GM18870 (cell line): ENCODE results near the gene XYLT2.

Experiments
- ATAC-seq: cut with Tn5 transposase; IDR thresholded peaks from one replicate; pipeline ENCODE4 v1.9.1; 2021; ENCODE audit warnings: moderate library complexity; ENCODE audit not compliant: unreplicated experiment

The XYLT2 gene

DNA sequence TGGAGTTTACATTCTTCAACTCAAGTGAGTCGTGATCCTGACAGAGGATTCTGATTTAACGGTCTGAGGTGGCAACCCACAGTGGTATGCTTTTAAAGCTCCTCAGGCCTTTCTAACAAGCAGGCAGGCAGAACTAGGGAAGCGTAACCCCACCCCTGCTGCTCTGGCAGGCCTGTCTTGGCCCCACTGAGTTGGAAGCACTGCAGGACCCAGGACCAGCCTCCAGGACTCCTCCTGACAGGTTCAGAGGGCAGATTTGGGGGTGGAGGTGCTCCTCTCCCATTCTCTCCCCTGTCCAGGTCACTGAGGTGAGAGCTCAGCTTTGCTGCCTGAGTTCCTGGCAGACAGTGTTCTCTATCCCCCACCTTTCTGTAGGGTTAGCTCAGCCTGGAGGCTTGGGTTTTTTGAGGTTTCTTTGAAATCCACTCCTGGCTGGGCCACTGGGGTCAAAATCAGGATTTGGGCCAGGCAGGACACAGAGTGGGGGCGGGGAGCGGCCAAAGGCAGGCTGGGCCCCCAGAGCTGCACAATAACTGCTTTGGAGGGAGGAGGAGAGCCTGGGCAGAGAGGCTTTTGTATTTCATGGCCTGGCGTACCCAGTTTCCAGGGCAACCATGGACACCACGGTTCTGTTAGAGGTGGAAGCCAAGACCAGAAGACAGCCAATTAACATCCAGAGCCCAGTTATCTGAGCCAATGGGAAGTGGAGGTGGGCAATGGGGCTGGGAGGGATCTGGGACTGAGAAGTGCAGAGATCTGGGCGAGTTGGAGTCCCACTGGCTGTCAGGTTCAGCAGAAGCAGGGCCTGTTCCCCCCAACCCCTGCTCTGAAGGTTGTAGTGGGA, 17.5 kb downstream of the XYLT2 start:
- no peak for ATAC-seq

DNA sequence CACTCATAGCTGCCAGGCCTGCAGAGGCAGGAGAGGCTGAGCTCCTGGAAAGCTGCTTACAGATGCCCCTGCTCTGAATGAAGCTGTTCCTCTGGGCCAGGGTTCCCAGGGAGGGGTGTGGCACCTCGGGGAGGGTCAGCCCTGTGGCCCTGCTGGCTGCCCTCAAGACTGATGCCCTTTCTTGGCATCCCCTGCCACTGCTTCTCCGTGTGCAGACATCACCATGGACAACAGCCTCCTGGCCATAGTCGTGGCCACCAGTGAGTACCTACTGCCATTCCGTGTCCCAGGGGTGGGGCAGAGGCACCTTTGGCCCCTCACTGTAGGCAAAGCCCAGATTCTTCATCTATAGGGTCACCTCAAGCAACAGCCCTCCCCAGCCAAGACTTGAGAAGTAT, 18.1 kb downstream of the XYLT2 start:
- no peak for ATAC-seq

DNA sequence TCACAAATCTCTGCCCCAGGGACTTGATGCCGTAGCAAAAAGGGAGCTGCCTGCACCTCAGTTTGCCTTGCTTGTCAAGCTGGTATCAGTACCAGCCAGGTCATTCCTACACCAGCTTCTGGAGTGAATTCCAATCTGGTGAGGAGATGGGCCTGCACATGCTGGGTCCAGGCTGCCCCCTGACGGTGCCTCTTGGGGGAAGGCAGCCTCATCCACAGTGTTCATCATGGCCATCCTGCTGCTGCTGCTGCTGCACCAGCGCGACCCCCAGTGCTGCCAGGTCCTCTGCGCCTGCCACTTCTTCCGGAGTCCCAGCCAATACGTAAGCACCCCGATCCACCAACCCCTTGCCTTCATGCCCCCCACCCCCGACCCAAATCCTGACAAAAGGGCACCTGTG, 18.8 kb downstream of the XYLT2 start:
- ATAC-seq, result no peak

DNA sequence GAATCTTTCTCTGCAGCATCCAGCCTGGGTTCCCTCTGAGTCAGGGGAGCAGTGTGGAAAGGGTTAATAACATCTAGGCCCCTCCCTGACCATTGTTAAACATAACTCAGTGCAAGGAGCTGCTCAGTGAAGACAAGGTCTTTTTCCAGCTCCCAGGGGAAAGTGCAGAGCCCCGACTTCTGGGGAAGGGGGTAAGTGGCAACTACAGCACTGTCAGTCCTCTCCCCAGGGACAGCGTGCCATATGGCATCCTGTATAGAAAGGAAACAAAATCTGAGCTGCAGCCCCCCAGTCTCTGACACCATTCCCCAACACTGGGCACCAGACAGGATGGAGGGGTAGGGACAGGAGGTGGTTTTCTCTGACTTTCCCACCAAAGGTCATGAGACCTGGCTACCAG, 19.2 kb downstream of the XYLT2 start:
- no peak for ATAC-seq

DNA sequence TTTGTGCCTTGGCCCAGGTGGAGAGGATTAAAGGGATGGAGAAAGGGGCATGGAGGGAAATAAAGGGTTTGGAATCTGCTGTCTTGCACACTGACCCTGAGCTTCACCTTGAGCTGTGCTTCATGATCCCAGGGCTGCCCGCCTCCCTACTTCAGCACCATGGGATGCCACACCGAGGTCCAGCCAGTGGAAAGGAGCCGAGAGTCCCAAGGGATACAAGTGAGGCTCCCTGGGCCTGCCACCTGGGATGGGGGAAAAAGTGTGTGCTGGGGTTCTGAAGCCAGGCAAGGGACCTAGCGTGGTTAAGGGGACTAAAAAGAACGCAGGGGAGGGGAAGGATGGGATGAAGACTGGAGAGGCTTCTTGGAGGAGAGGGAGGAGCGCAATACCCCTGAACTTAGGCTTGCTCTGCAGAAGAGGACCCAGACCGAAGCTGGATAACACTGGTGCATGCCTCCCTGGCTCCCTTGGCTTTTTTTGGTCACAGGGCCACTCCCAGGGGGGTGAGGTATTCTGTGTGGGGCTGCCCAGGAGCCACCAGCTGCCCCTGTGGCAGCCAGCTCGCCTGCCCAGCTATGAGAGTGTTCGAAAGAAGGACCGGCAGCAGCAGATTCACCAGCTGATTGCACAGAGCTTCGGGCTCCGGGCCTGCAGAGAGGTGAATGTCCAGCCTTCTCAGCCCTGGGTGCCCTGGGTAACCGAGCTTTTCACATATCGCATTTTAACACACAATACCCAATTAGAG, 19.9 kb downstream of the XYLT2 start:
- no peak for ATAC-seq

DNA sequence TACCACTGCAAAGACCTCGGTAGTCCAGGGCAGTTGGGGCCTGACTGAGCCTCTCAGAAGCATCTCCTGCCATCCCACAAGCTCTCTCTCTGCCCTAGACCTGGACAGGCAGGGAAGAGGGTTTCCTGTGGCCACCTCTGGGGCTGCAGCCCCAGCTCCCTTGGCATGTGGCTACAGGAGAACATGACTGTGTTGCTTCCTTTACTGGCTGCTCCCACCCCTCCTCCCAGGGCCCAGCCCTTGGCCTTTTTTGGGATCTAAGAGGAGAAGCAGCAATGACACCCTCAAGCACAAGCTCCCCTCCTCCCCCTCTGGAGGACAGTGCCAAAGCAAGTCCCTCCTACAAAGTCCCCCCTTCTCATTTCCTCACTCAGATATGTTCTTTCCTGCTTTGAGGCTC, 21.5 kb downstream of the XYLT2 start:
- ATAC-seq, result no peak

DNA sequence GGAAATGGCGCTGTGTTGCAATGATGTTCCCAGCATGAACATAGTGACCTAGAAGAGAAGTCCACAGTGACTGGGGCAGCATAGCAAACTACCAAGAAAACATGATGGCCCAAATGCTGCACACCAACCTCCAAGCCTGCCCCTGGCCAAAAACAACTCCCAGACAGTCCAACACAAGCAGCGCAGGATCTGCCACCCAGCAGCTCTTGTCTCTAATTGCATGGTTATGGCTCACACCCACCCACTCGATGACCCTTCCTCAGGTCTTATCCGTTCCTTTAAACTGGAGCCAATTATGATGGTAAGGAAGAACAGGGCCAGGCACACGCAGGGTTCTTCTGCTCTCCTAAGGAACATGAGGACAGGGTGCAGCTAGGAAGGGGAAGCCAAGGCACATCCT, 24.1 kb downstream of the XYLT2 start:
- ATAC-seq, result no peak

DNA sequence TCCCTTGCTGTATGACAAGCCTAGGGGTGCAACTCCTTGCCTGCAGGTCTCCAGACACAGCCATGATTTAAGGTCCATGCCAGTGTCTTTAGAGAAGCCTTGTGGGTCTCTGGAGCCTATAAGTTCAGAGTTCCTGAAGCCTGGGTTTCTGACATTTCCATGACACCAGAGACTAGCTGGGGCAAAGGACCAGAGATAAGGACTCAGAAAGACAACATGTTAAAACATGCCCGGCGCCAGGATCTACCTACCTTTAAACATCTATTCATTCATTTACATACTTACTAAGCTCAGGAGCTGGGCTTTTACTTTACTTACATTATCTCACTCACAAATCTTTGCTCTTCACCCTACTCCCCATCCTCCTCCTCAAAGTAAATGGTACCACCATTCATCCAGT, 25.6 kb downstream of the XYLT2 start:
- ATAC-seq, result no peak

DNA sequence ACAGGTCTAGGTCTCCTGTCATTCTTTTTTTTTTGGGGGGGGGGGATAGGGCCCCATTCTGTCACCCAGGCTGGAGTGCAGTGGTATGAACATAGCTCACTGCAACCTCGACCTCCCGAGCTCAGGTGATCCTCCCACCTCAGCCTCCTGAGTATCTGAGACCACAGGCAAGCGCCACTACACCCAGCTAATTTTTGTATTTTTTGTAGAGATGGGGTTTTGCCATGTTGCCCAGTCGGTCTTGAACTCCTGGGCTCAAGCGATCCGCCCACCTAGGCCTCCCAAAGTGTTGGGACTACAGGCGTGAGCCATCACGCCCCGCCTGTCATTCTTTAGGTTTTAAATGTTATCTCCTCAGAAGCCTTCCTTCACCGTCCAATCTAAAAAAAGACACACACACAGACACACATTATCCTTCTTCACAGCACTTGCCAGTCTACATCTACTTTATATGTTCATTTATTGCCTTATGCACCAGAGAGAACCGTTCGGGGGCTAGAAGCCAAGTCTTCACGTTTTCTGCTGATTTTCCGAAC, 26.4 kb downstream of the XYLT2 start:
- no peak for ATAC-seq

DNA sequence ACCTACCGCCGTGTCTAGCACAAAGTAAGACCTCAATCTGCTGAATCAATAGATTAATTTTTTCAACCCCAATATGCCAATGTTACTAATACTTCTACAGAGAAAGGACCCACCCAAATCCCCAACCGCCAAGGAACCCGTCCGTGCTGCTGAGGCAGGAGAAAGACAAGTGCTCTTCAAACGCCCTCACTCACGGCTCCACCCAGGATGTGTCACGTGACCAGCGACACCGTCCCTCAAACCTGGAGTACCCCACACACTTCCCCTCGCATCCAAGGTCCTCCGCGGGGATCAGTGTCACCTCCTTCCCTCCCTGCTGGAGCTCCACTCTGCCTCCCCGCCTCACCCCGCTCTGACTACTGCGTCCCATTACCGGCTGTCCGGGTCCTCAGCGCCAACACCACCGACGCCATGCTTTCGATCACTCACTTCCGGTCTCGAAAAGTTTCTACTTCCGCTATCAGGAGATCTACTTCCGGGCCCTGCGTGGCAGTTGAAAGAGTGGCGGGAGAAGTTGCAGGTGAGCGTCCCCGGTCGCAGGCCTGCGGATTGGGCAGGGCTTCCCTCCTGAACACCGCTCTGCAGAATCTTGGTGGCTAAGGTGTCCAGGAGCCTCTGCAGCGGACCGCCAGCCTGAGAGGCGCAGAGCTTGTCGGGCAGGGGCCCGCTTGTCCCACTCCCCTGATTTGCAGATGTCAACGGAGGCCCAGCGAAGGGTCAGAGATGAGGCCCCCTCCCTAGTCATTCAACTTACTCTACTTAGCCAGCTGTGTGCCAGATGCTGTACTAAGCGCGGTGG, 27.0 kb downstream of the XYLT2 start, which contains the start of the genes EME1 and MRPL27:
Gene EME1 (plus strand): TSS at position 472 of the 799 bp plus-strand sequence. CDS start 1,980 bp downstream, outside the sequence.
Gene MRPL27 (minus strand): TSS at position 427 of the 799 bp plus-strand sequence. CDS start 14 bp downstream, at position 413.
- ATAC-seq, result peak; percentile 79

DNA sequence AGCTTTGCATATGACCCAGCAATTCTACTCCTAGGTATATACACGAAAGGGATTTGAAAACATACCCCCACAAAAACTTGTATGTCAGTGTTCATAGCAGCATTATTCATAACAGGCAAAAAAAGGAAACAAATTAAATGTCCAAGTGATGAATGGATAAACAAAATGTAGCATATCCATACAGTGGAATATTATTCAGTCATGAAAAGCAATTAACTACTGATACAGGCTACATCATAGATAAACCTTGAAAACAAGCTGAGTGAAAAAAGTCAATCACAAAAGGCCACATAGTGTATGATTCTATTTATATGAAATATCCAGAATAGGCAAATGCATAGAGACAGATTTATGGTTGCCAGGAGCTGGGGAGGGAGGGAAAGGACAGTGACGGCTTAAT, 27.8 kb downstream of the XYLT2 start:
- no peak for ATAC-seq

DNA sequence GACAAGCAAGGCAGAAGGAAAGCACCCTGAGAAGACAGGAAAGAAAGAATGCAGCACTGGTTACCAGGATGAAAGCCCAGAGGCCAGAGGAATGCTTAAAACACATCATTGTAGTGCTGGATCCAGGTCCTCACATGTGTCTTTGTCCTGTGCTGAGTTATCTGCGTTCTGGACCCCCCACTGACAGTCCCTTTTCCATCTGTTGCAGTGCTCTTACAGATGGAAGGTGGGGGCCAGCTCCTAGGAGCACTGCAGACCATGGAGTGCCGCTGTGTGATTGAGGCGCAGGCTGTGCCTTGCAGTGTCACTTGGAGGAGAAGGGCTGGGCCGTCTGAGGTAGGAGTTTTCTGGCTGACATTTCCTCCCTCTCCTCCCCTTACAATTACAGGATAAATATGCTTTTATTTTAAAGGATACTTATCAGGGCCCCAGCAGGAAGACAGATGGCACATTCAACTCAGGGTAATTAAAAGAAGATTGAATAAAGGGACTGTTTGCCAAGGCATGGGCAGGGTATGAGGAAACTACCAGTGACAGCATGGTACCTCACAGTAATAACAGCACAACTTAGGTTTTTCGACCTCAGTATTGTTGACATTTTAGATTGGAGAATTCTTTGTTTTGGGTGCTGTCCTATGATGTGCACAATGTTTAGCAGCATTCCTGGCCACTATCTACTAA, 30.1 kb downstream of the XYLT2 start:
- no peak for ATAC-seq

DNA sequence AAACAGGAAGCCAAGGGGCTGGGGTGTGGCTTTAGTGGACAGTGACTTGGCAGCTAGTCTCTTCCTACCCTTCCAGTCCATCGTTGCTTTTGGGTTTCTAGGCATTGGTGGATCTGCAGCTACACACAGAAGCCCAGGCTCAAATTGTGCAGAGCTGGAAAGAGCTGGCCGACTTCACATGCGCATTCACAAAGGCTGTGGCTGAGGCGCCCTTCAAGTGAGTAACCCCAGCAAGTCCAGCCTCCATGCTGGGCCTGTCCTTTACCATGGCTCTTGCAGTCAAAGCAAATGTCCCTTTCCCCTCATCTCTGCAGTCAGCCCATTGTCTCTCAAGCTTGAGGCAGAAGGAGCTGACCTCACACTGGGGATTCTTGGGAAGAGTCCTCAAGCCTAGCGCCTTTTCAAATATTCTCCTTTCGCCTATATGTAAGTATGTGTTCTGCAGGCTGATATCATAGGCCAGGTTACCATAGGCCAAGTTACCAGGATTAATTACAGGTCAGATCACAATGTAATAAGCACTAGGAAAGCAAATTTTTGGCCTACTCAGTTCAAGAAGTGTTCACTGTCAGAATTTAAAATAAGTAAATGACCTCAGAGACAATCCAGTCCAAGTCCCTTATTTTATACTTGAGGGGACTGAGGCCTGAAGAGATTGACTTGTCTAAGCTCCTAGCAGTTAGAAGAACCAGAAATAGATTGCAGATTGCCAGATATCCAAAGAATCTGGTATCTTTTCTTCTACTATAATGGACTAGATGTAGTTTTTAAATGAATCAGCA, 33.6 kb downstream of the XYLT2 start:
- ATAC-seq, result no peak

DNA sequence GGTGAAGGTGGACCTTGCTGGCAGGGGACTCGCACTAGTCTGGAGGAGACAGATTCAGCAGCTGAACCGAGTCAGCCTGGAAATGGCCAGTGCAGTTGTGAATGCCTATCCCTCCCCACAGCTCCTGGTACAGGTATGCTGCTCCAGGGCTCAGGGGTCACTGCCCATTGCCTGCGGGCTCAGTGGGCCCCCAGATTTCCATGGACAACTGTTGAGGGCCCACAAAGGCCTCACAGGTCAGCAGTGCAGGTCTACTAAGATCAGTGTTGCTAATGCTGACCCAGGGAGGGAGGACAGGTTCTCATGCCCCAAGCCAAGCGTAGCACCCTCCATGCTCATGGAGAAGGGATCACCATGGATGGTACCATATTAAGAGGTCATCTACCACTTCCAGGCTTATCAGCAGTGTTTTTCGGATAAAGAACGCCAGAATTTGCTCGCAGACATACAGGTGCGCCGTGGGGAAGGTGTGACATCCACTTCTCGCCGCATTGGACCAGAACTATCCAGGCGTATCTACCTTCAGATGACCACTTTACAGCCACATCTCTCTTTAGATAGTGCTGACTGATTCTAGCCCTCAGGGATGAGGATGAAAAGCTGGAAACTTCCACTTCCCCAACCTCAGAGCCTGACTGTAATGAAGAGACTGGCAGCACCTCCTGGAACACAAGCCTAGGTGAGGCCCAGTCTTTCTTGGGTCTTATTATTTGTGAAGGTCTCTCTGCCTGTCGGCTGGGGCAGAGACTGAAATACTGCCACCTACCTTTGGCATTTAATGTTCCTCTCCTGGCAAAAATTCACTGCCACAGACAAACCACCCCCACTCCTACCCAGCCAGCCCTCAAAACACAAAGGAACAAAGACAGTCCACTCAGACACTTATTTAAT, 34.7 kb downstream of the XYLT2 start:
- ATAC-seq, result no peak

DNA sequence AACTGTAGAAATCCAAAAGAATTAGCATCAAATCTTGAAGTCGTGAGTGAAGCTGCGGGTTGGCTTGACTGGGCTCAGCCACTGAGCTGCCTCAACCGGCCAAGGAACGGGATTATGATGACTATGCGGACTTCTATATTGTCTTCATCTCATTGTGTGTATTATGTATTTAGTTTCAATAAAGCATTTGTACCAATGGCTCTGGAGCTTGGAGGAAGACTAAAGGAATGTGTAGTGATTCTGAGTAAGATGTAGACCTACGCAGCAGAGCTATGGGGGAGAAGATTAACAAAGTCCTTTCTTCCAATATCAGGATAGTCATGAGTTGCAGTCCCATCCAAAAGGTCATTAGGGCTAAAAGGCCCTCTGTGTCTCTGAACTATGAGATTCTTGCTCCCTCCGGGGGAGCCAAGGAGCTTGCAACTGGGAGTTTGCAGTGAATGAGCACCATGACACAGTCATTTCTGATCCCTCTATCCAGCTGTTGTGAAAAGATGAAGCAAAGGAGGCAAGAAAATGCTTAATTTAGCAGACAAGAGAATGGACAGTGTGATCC, 35.4 kb downstream of the XYLT2 start:
- no peak for ATAC-seq

DNA sequence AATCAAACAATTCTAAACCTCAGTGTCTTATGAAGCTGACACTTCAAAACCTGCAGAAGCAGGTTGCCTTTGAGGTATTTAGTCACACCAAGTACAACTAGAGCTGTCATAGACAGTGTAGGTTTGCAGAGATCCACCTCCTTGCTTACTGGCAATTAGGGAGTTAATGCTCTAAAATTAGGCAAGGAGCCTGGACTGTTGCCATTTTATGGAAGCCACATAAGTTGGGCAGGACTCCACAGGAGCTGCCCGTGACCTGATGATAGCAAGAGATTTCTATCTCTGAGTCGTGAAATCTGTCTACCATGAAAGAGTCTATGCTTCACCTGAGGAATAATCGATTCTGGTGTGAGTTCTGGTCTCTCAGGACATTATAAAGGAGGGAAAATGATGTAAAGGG, 36.0 kb downstream of the XYLT2 start:
- ATAC-seq, result no peak

DNA sequence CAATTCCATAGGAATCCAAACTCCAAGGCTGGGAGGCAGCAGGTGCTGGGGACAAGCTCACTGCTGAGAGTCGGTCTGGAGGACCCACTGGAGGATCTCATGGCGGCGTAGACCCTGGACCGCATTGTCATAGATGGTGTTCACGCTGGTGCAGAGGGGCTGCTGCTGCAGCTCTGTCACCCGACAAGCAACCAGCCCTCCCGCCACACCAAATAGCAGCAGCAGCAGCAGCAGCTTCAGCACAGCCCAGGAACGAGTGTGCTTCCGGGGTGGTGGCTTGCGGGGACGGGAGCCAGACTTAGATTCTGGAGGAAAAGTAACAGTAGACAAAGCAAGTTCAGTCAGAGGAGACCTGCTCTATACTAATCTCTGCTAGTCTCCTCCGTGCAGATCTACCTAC, 37.0 kb downstream of the XYLT2 start:
- no peak for ATAC-seq

DNA sequence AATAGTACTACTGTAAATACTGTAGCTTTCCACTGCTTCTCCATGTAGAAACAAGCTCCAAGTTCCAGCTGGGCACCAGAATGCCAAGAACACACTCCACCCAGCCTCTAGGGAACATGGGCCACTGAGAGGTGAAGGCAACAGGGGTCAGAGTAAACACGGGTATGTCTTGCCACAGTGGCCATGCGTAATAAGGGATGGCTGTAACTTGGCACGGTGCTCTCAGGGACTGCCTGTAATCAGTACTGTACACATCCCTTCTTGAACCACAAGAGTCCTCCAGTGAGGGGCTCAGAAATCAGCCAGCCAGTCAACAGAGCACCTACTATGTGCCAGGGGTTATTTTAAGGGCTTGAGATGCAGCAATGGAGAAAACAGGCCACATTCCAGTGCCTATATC, 40.6 kb downstream of the XYLT2 start:
- no peak for ATAC-seq
